H7 (cell line): Measurements from ENCODE around the gene CACNA1I. TPM values are rescaled to one million over a fixed set of nuclear protein-coding genes. Genes with fewer than 3 reads are reported as not detected.

Experiments used
- DNase-seq: peaks from one replicate; pipeline ENCODE4 v3.0.0; 2012
- H3K27me3 ChIP-seq: 2 replicates; pipeline ENCODE4 v1.6.0; 2011; ENCODE audit warnings: mild to moderate bottlenecking, low read length; ENCODE audit not compliant: control insufficient read depth, insufficient read depth
- H3K36me3 ChIP-seq: replicated peaks from 2 replicates; pipeline ENCODE4 v1.5.1; 2011; ENCODE audit warnings: low read length; ENCODE audit not compliant: control insufficient read depth, insufficient read depth
- H3K4me3 ChIP-seq: 2 replicates; pipeline ENCODE4 v1.5.1; 2011; ENCODE audit warnings: low read depth, mild to moderate bottlenecking, control low read depth, low read length, moderate library complexity; ENCODE audit not compliant: insufficient read depth
- total RNA-seq: library from RNA; depleted of rRNA; stranded (reverse); fragments of >200 nt; shearing (Covaris generic); gene quantifications from 2 replicates; pipeline ENCODE4 v1.2.3, GENCODE V29; 2014

The CACNA1I gene
- total RNA-seq, 1 experiment from 2014 or later: 0.31 TPM

GRCh38 chr22:39715778-39716495 is 145.4 kb downstream of the CACNA1I start:
- Histone ChIP-seq H3K4me3 (no peak overlapping the region), H3K36me3 (no peaks in the 10 kb centered on the region), H3K27me3 (no peaks in the 10 kb centered on the region)
- no peak for DNase-seq

- no peak overlapping the region for H3K4me3 ChIP-seq
- no peaks in the 10 kb centered on the region for H3K27me3 ChIP-seq
- peak; percentile 35 for DNase-seq
- no peaks in the 10 kb centered on the region for H3K36me3 ChIP-seq
Observed at GRCh38 chr22:39716534-39716933, 146.0 kb downstream of the CACNA1I start.

GRCh38 chr22:39717099-39717498 is 146.5 kb downstream of the CACNA1I start:
- H3K36me3 ChIP-seq: no peaks in the 10 kb centered on the region
- no peak overlapping the region for H3K4me3 ChIP-seq
- no peaks in the 10 kb centered on the region for H3K27me3 ChIP-seq
- peak; percentile 23 for DNase-seq

GRCh38 chr22:39718206-39718605 is 147.7 kb downstream of the CACNA1I start:
- DNase-seq: peak; percentile 16
- H3K4me3 ChIP-seq: no peak overlapping the region
- H3K36me3 ChIP-seq: no peaks in the 10 kb centered on the region
- no peaks in the 10 kb centered on the region for H3K27me3 ChIP-seq

GRCh38 chr22:39718921-39719475 is 148.4 kb downstream of the CACNA1I start:
- DNase-seq: peak; percentile 32
- no peaks in the 10 kb centered on the region for H3K27me3 ChIP-seq
- no peak overlapping the region for H3K4me3 ChIP-seq
- H3K36me3 ChIP-seq: no peaks in the 10 kb centered on the region

- H3K27me3 ChIP-seq: no peaks in the 10 kb centered on the region
- no peaks in the 10 kb centered on the region for H3K36me3 ChIP-seq
- H3K4me3 ChIP-seq: no peak overlapping the region
- peak; percentile 48 for DNase-seq
Observed at GRCh38 chr22:39719559-39720450, 149.3 kb downstream of the CACNA1I start.

- peak; percentile 65 for DNase-seq
- Histone ChIP-seq H3K36me3 (no peaks in the 10 kb centered on the region), H3K4me3 (no peak overlapping the region), H3K27me3 (no peaks in the 10 kb centered on the region)
Observed at GRCh38 chr22:39721206-39722031, 150.9 kb downstream of the CACNA1I start.

GRCh38 chr22:39722032-39722325 is 151.4 kb downstream of the CACNA1I start:
- no peaks in the 10 kb centered on the region for H3K36me3 ChIP-seq
- no peak for DNase-seq
- H3K4me3 ChIP-seq: no peak overlapping the region
- H3K27me3 ChIP-seq: no peaks in the 10 kb centered on the region

- Histone ChIP-seq H3K4me3 (no peak overlapping the region), H3K27me3 (no peaks in the 10 kb centered on the region), H3K36me3 (no peaks in the 10 kb centered on the region)
- no peak for DNase-seq
Observed at GRCh38 chr22:39722501-39722900, 151.9 kb downstream of the CACNA1I start.

- Histone ChIP-seq H3K36me3 (no peaks in the 10 kb centered on the region), H3K27me3 (no peaks in the 10 kb centered on the region), H3K4me3 (no peak overlapping the region)
- DNase-seq: no peak
Observed at GRCh38 chr22:39723463-39723862, 152.9 kb downstream of the CACNA1I start.

GRCh38 chr22:39723899-39724351 is 153.4 kb downstream of the CACNA1I start:
- no peak for DNase-seq
- H3K36me3 ChIP-seq: no peaks in the 10 kb centered on the region
- no peak overlapping the region for H3K4me3 ChIP-seq
- H3K27me3 ChIP-seq: no peaks in the 10 kb centered on the region

- Histone ChIP-seq H3K36me3 (no peaks in the 10 kb centered on the region), H3K27me3 (no peaks in the 10 kb centered on the region), H3K4me3 (no peak overlapping the region)
- DNase-seq: peak; percentile 78
Observed at GRCh38 chr22:39724390-39724789, 153.8 kb downstream of the CACNA1I start.

- DNase-seq: no peak
- H3K27me3 ChIP-seq: no peaks in the 10 kb centered on the region
Observed at GRCh38 chr22:39724857-39725256, 154.3 kb downstream of the CACNA1I start.

GRCh38 chr22:39725351-39726035 is 154.9 kb downstream of the CACNA1I start:
- H3K4me3 ChIP-seq: no peak overlapping the region
- H3K27me3 ChIP-seq: no peaks in the 10 kb centered on the region
- no peak for DNase-seq
- no peaks in the 10 kb centered on the region for H3K36me3 ChIP-seq

More at GRCh38 chr22:39724857-39725256, 154.3 kb downstream of the CACNA1I start:
- Histone ChIP-seq H3K4me3 (no peak overlapping the region), H3K36me3 (no peaks in the 10 kb centered on the region)
